ENCODE data around the gene ATP5ME. TPM values are rescaled to one million over a fixed set of nuclear protein-coding genes. Genes with fewer than 3 reads are reported as not detected.

The ATP5ME gene
- total RNA-seq, 6 experiments from 2014 or later = 78.2 to 225 (median 162) TPM

DNA sequence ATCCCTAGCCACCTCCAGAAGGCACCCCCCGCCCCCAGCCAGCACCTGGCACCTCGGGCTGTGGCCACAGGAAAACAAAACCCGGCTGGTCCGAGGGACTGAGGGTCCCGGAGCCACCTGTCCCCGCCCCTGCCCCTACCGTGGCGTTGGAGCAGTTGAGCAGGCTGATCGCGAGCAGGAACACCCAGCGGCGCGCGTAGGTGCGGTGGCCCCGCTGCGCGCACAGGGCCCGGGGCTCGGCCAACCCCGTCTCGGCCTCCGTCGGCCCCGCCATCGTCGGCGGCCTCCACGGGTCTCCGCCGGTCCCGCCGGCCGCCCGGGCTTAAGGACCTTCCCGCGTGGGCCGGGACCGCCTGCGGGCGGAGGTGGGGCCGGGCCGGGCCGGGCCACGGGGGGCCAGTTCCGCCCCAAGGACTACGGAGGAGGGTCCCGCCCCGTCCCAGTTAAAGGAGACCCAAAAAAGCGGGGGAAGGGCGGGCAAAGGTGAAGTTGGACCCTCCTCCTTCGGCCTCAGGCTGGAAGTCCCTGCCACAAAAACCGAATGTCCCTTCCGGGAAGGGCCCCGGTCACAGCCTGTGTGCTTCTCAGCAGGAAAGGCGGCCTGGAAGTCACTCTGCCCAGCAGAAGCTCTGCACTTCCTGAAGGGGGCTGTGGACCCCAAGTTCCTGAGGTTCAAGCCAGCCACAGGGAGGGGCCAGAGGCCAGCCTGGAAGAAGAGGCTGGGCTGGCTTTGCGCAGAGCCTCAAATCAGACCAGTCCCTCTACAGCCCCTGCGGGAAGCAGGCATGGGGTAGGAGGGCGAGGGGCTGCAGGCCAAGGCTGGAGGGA is 15.0 kb upstream of the ATP5ME start, which contains the start of gene SLC49A3:
Gene SLC49A3, minus strand, starts transcription at position 298 of the 828 bp plus-strand sequence. Its CDS starts 24 bp downstream, at position 274.
- no peaks in the 10 kb centered on the region for H3K9me3 ChIP-seq
- H3K4me1 ChIP-seq = peaks cover 0 to 17% (median 4%) of the 10 kb centered on the region in 4 donors
- H3K27me3 ChIP-seq = no peaks in the 10 kb centered on the region
- H3K36me3 ChIP-seq = no peaks in the 10 kb centered on the region
- WGBS (ENCODE audit: insufficient coverage, low coverage, low lambda C conversion rate, missing lambda C conversion rate) = 82% methylated on average over 3 of the region's 59 CpGs
- H3K27ac ChIP-seq = peak within 1 kb of the TSS; percentile 36 to 69 (median 67)
- ATAC-seq = peak in 2 of 4 donors; percentile 3 to 11
- intact Hi-C loops (cut with DNase I) = no loop called here
- peak within 1 kb of the TSS; percentile 24 to 43 (median 38) for H3K4me3 ChIP-seq
- TF ChIP-seq POLR2A (IDR thresholded peaks at IDR 0.05) = no peak
- TF ChIP-seq, protein P1, sequence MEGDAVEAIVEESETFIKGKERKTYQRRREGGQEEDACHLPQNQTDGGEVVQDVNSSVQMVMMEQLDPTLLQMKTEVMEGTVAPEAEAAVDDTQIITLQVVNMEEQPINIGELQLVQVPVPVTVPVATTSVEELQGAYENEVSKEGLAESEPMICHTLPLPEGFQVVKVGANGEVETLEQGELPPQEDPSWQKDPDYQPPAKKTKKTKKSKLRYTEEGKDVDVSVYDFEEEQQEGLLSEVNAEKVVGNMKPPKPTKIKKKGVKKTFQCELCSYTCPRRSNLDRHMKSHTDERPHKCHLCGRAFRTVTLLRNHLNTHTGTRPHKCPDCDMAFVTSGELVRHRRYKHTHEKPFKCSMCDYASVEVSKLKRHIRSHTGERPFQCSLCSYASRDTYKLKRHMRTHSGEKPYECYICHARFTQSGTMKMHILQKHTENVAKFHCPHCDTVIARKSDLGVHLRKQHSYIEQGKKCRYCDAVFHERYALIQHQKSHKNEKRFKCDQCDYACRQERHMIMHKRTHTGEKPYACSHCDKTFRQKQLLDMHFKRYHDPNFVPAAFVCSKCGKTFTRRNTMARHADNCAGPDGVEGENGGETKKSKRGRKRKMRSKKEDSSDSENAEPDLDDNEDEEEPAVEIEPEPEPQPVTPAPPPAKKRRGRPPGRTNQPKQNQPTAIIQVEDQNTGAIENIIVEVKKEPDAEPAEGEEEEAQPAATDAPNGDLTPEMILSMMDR (IDR thresholded peaks at IDR 0.05) = no peak
- DNase-seq = peak; percentile 51 to 59 (median 59)

DNA sequence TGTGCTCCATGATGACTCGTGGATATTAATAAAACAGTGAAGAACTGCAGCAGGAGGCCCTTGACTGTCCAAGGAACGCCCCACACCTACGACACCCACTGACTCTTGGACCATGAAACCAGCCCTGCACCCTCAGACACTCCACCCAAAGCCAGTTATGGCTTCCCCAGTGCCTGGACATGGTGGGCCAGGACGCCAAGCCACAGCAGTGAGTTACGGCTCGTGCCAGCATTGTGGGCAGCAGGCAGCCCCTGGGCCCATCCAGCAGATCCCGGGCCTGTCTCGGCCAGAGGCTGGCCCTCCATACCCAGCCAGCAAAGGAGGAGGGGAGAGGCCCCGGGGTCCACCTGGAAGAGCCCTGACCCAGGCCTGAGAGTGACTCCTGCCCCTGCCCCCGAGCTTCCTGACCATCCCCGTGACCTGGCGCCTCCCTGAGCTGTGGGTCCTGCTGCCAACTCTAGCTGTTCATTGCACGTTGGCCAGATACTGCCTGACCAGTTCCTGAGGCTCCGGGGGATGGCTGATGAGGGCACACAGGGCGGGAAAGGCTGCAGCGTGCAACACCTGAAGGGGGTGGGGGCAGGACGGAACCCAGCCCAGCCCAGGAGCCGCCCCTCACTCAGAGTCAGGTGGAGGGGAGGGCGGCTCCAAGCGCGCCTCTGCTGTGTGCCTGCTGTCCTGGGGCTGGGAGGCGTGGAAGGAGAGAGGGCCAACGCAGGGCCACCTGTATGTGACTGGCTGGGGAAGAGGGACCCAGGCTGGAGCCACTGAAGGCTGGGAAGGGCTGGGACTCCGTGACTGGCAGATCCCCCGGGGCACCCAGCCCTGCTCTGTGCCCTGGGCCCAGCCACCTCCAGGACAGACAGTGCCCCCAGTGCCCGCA is 14.1 kb upstream of the ATP5ME start:
- no peaks in the 10 kb centered on the region for H3K36me3 ChIP-seq
- 50% methylated on average over 1 of the region's 26 CpGs for WGBS (ENCODE audit: insufficient coverage, low coverage, low lambda C conversion rate, missing lambda C conversion rate)
- intact Hi-C loops (cut with DNase I) = no loop called here
- no peaks in the 10 kb centered on the region for H3K27me3 ChIP-seq
- peak overlapping the region; percentile 36 to 69 (median 67) for H3K27ac ChIP-seq
- peak; percentile 60 to 79 (median 64) for DNase-seq
- H3K4me3 ChIP-seq = peak overlapping the region; percentile 24 to 43 (median 38)
- H3K4me1 ChIP-seq = peaks cover 0 to 17% (median 4%) of the 10 kb centered on the region in 4 donors
- peak; percentile 19 for TF ChIP-seq POLR2A (IDR thresholded peaks at IDR 0.05)
- TF ChIP-seq, protein P1 (IDR thresholded peaks at IDR 0.05) = no peak
- peak; percentile 2 to 51 (median 6) for ATAC-seq
- no peaks in the 10 kb centered on the region for H3K9me3 ChIP-seq

DNA sequence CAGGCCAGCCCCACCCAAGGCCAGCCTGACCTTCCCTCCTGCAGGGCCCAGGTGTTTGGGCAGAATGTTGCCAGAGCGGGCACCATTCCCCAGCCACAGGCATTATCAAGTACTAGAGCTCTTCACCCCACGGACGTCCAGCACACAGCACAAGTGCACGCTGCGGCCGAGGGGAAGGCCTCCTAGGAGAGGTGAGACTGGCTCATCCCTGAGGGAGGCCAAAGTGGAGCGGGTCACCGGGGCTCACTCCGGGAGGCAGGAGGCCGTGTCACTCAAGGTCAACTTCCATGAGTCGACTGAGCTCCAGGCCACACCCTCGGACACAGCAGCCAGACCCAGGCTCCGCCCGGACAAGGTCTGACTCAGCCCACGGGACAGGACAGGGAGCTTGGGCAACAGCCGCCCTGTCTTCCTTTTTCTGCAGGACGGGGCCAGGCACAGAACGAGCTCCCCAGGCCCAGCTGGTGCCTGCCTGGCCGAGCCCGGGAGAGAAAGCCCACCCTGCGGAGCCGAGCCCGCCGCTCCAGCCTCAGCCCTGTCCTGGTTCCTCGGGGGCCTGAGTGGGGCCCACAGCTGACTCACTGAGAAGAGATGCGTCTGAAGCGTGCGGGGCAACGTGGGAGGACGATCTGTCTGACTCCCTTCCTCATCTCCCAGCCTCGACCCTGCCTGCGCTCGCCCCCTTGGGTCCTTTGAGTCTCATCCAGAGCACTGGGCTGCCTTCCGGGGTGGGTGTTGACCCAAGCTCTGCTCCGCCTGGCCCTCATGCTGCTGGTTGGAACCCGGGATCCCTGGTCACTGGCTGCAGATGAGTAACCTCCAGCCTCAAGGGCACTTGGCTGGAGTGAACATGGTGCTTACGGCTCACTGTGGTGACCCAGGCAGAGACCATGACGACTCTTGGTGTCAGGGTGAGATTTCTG is 13.2 kb upstream of the ATP5ME start:
- DNase-seq (peak; percentile 95), ATAC-seq (peak; percentile 87 to 92 (median 89))
- H3K4me3 ChIP-seq = peak overlapping the region in 1 of 3 donors; percentile 24
- no peaks in the 10 kb centered on the region for H3K36me3 ChIP-seq
- H3K9me3 ChIP-seq = no peaks in the 10 kb centered on the region
- intact Hi-C loops (cut with DNase I) = no loop called here
- 24% methylated on average over 5 of the region's 38 CpGs for WGBS (ENCODE audit: insufficient coverage, low coverage, low lambda C conversion rate, missing lambda C conversion rate)
- peak overlapping the region; percentile 1 to 69 (median 56) for H3K27ac ChIP-seq
- no peaks in the 10 kb centered on the region for H3K27me3 ChIP-seq
- peaks cover 0 to 17% (median 4%) of the 10 kb centered on the region in 4 donors for H3K4me1 ChIP-seq
- TF ChIP-seq POLR2A (IDR thresholded peaks at IDR 0.05) = peak; percentile 66
- TF ChIP-seq, protein P1 (IDR thresholded peaks at IDR 0.05) = no peak

All from right lobe of liver (tissue), 6 donors.